HL-60 (cell line): ENCODE data around the gene MCOLN1.

Source experiments
- CTCF ChIP-seq: IDR thresholded peaks from one replicate; pipeline ENCODE4 v1.5.1; 2011; ENCODE audit warnings: low read length, control low read depth, inconsistent platforms; ENCODE audit not compliant: insufficient read depth
- GABPA ChIP-seq: IDR thresholded peaks from 2 replicates; pipeline ENCODE4 v1.6.1; 2012; ENCODE audit warnings: low read depth
- POLR2AphosphoS5 ChIP-seq: IDR thresholded peaks from 2 replicates; pipeline ENCODE4 v1.6.1; 2012; ENCODE audit warnings: low read depth

GRCh38 chr19:7550169-7550770 lies 27.8 kb downstream of the MCOLN1 start:
- TF ChIP-seq CTCF (no peak), POLR2AphosphoS5 (no peak), GABPA (no peak)
